Adrenal gland (tissue), 5 donors: ENCODE measurements around the gene IFT20.

Source experiments
- CTCF ChIP-seq, 6 experiments: fragments of 450-650 bp in 4 of 6; fragments of 200-600 bp in 2 of 6; sonication (generic) in 1 of 6; IDR thresholded peaks; 1 replicate in 5 of 6; 2 replicates in 1 of 6; pipeline versions ENCODE4 v1.5.1 to v1.8.0; 2016 to 2021; ENCODE audit warnings: antibody characterized with exemption in 6 of 6, mild to moderate bottlenecking in 2 of 6, moderate library complexity in 1 of 6
- POLR2A ChIP-seq, 2 donors: fragments of 450-650 bp; IDR thresholded peaks; one replicate each; pipeline ENCODE4 v1.6.1; 2017; ENCODE audit warnings: antibody characterized with exemption in 2 of 2, mild to moderate bottlenecking in 2 of 2, moderate library complexity in 1 of 2
- donor health status: DM: no; HTN: no; CAD: no.

- TF ChIP-seq CTCF (IDR thresholded peaks at IDR 0.05) (no peak), POLR2A (IDR thresholded peaks at IDR 0.05) (no peak)
Measured at GRCh38 chr17:28298449-28298848, 36.8 kb downstream of the IFT20 start.
